ENCODE data around the gene COMMD2.

COMMD2 gene

GRCh38 chr3:149702691-149703441 lies 49.4 kb downstream of the COMMD2 start:
- no peak for FAIRE-seq

DNA sequence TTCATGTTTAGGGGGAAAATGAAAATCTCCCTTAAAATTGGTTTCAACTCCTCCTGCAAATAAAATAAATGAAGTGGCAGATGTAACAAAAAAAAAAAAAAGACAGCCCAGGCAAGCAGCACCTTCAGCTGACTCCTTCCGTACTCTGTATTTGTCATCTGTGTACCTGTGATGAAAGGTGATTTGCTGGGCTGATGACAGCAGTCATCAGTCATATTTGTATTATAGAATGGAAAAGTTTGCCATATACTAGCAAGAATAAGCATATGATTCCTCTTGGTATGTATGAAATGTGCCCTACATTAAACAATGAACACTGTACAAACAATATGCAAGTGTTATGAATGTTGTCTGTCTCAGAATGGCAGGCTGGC lies 50.3 kb downstream of the COMMD2 start:
- no peak for FAIRE-seq

GRCh38 chr3:149701206-149701976 lies 50.9 kb downstream of the COMMD2 start:
- FAIRE-seq, result no peak
